Keratinocyte (primary cell): ENCODE measurements around the gene SYT1. TPM values are rescaled to one million over a fixed set of nuclear protein-coding genes. Genes with fewer than 3 reads are reported as not detected.

Experiments
- DNase-seq: peaks from one replicate; pipeline ENCODE4 v3.0.0-alpha.2; 2011; ENCODE audit warnings: low read depth, missing footprints, low spot score
- FAIRE-seq: peaks from 2 replicates; lab custom pipeline; 2011; peaks lifted over from hg19 to GRCh38; lab: Jason Lieb, UNC
- H2AFZ ChIP-seq: 2 replicates; pipeline ENCODE4 v1.6.0; 2012; ENCODE audit warnings: low read length, control low read depth, inconsistent platforms; ENCODE audit not compliant: control insufficient read depth
- H3K27ac ChIP-seq: 2 replicates; pipeline ENCODE4 v1.5.1; 2011; ENCODE audit warnings: low read length; ENCODE audit not compliant: control insufficient read depth, insufficient read depth
- H3K27me3 ChIP-seq: 3 replicates; pipeline ENCODE4 v1.6.0; 2011; ENCODE audit warnings: low read length; ENCODE audit not compliant: control insufficient read depth, insufficient read depth; ENCODE audit errors: extremely low read depth
- H3K36me3 ChIP-seq, 2 experiments: 2 replicates in 1 of 2; 3 replicates in 1 of 2; pipeline ENCODE4 v1.5.1; 2011; ENCODE audit warnings: low read length in 2 of 2, mild to moderate bottlenecking in 1 of 2; ENCODE audit not compliant: control insufficient read depth in 2 of 2, insufficient read depth in 2 of 2; ENCODE audit errors: extremely low read depth in 1 of 2
- H3K4me1 ChIP-seq: 3 replicates; pipeline ENCODE4 v1.5.1; 2011; ENCODE audit warnings: low read length; ENCODE audit not compliant: control insufficient read depth, insufficient read depth; ENCODE audit errors: extremely low read depth
- H3K4me2 ChIP-seq: 3 replicates; pipeline ENCODE4 v1.6.0; 2011; ENCODE audit warnings: low read depth, low read length; ENCODE audit not compliant: control insufficient read depth, insufficient read depth; ENCODE audit errors: extremely low read depth
- H3K4me3 ChIP-seq, 3 experiments: fragments of 200-600 bp in 1 of 3; sonication (generic) in 1 of 3; 2 replicates in 2 of 3; 3 replicates in 1 of 3; pipeline ENCODE4 v1.5.1; 2011 to 2016; ENCODE audit warnings: low read length in 3 of 3, mild to moderate bottlenecking in 3 of 3, control low read depth in 2 of 3, inconsistent platforms in 1 of 3, low read depth in 1 of 3, mixed read lengths in 1 of 3, mixed run types in 1 of 3, moderate library complexity in 1 of 3; ENCODE audit not compliant: control insufficient read depth in 2 of 3, insufficient read depth in 2 of 3; ENCODE audit errors: extremely low read depth in 1 of 3
- H3K79me2 ChIP-seq: 2 replicates; pipeline ENCODE4 v1.6.0; 2012; ENCODE audit warnings: low read length; ENCODE audit not compliant: control insufficient read depth, insufficient read depth
- H3K9ac ChIP-seq: 3 replicates; pipeline ENCODE4 v1.6.0; 2011; ENCODE audit warnings: low read length; ENCODE audit not compliant: control insufficient read depth, insufficient read depth; ENCODE audit errors: extremely low read depth
- H3K9me1 ChIP-seq: 3 replicates; pipeline ENCODE4 v1.6.0; 2011; ENCODE audit warnings: low read length; ENCODE audit not compliant: control insufficient read depth, insufficient read depth; ENCODE audit errors: extremely low read depth
- H3K9me3 ChIP-seq: 2 replicates; pipeline ENCODE4 v1.5.1; 2012; ENCODE audit warnings: low read depth, low read length; ENCODE audit not compliant: control insufficient read depth
- H4K20me1 ChIP-seq: 3 replicates; pipeline ENCODE4 v1.6.0; 2011; ENCODE audit warnings: low read length; ENCODE audit not compliant: control insufficient read depth, insufficient read depth; ENCODE audit errors: extremely low read depth
- EZH2 ChIP-seq: IDR thresholded peaks from one replicate; pipeline ENCODE4 v1.6.1; 2012; ENCODE audit warnings: inconsistent platforms, mild to moderate bottlenecking, low read length, moderate library complexity
- dilution Hi-C: fragments of 300-500 bp; cut with MboI; formaldehyde crosslinking; loops from one replicate; pipeline ENCODE4 v1.7.0; 2020; ENCODE audit warnings: low sequenced_read_pairs; ENCODE audit not compliant: extremely low pct_ligation_motif_present
- polyA plus RNA-seq, 5 experiments: library from polyadenylated mRNA; depleted of rRNA in 3 of 5; stranded (reverse) in 3 of 5; stranded (forward) in 1 of 5; unstranded in 1 of 5; fragments of >200 nt; gene quantifications; 1 replicate in 1 of 5; 2 replicates in 3 of 5; 3 replicates in 1 of 5; pipeline versions ENCODE4 v1.2.1 to v1.2.3, GENCODE V29; 2011 to 2012; ENCODE audit warnings: missing spikeins in 2 of 5, low read depth in 1 of 5, low replicate concordance in 1 of 5
- TF ChIP-seq, protein P1 (sequence below), 3 experiments: IDR thresholded peaks in 1 of 3; conservative IDR thresholded peaks in 1 of 3; optimal IDR thresholded peaks in 1 of 3; 2 replicates in 2 of 3; 3 replicates in 1 of 3; pipeline versions ENCODE3 to v1.5.1; 2011; ENCODE audit warnings: low read length in 3 of 3, mild to moderate bottlenecking in 3 of 3, moderate library complexity in 2 of 3, control low read depth in 1 of 3, inconsistent platforms in 1 of 3; ENCODE audit not compliant: insufficient read depth in 2 of 3; ENCODE audit errors: extremely low read depth in 1 of 3

Gene SYT1
- polyA plus RNA-seq, 1 donor (not counting 4 experiments of a cell fraction or from before 2014, with no cell fraction given) = 6.1 TPM

DNA sequence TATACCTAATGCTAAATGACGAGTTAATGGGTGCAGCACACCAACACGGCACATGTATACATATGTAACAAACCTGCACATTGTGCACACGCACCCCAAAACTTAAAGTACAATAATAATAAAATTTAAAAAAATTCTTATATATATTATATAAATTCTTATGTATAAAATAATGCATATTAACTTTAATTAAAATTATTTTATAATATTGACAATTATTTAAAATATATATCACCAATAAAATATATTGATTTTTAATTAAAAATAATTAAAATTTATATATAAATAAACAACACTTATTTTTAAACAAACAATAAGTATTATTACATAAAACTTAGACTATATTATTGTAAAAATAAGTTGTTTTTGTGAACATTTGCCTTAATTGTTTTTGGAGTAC lies 188.8 kb downstream of the SYT1 start:
- Histone ChIP-seq H3K4me1 (no peaks in the 10 kb centered on the region), H3K36me3 (no peaks in the 10 kb centered on the region), H3K27me3 (no peaks in the 10 kb centered on the region), H3K27ac (no peak overlapping the region), H3K4me3 (no peak overlapping the region), H3K9me3 (no peaks in the 10 kb centered on the region), H3K79me2 (no peaks in the 10 kb centered on the region), H2AFZ (no peak overlapping the region), H4K20me1 (no peaks in the 10 kb centered on the region), H3K9ac (no peak overlapping the region), H3K9me1 (no peaks in the 10 kb centered on the region), H3K4me2 (no peak overlapping the region)
- dilution Hi-C loops = no loop called here
- DNase-seq (no peak), FAIRE-seq (no peak)
- TF ChIP-seq EZH2 = no peak
- TF ChIP-seq, protein P1, sequence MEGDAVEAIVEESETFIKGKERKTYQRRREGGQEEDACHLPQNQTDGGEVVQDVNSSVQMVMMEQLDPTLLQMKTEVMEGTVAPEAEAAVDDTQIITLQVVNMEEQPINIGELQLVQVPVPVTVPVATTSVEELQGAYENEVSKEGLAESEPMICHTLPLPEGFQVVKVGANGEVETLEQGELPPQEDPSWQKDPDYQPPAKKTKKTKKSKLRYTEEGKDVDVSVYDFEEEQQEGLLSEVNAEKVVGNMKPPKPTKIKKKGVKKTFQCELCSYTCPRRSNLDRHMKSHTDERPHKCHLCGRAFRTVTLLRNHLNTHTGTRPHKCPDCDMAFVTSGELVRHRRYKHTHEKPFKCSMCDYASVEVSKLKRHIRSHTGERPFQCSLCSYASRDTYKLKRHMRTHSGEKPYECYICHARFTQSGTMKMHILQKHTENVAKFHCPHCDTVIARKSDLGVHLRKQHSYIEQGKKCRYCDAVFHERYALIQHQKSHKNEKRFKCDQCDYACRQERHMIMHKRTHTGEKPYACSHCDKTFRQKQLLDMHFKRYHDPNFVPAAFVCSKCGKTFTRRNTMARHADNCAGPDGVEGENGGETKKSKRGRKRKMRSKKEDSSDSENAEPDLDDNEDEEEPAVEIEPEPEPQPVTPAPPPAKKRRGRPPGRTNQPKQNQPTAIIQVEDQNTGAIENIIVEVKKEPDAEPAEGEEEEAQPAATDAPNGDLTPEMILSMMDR (optimal IDR thresholded peaks at IDR 0.05 in 1 of 3, IDR thresholded peaks at IDR 0.05 in 1 of 3, conservative IDR thresholded peaks at IDR 0.05 in 1 of 3; ENCODE audit: extremely low read depth in 1 of 3, insufficient read depth in 2 of 3, low read length in 3 of 3) = no peak

DNA sequence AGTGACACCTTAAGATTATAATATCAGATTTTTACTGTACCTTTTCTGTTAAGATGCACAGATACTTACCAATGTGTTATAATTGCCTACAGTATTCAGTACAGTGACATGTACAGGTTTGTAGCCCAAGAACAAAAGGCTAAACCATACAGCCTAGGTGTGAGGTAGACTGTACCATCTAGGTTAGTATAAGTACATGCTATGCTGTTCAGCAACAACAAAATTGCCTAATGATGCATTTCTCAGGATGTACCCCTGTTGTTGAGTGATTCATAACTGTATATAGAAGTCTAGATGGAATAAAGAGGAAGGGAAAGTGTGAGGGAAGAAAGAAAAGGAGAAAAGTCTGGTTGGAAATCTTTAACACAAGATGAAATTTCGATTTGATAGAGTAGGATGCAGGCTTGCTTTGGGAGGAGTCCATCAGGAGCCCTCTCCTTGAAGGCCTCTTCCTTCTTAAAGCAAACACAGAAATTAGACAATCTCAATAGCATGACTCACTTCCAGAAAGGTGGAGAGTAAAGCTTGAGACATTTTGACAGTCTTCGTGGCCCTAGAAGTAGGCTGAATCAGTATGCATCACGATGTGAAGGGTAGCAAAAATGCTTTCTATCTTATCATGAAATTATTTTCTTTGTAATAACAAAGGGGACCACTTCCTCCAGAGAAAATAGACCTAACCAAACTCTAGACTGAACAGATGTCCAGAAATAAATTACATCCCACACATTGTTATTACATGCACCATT lies 191.5 kb downstream of the SYT1 start:
- dilution Hi-C loops = no loop called here
- Histone ChIP-seq H3K79me2 (no peaks in the 10 kb centered on the region), H3K4me1 (no peaks in the 10 kb centered on the region), H3K4me3 (no peak overlapping the region), H3K36me3 (no peaks in the 10 kb centered on the region), H3K9me1 (no peaks in the 10 kb centered on the region), H3K9ac (no peak overlapping the region), H4K20me1 (no peaks in the 10 kb centered on the region), H3K4me2 (no peak overlapping the region), H2AFZ (no peak overlapping the region), H3K9me3 (no peaks in the 10 kb centered on the region), H3K27ac (no peak overlapping the region), H3K27me3 (no peaks in the 10 kb centered on the region)
- DNase-seq (no peak), FAIRE-seq (peak; percentile 60)
- no peak for TF ChIP-seq EZH2
- TF ChIP-seq, protein P1 (optimal IDR thresholded peaks at IDR 0.05 in 1 of 3, IDR thresholded peaks at IDR 0.05 in 1 of 3, conservative IDR thresholded peaks at IDR 0.05 in 1 of 3; ENCODE audit: extremely low read depth in 1 of 3, insufficient read depth in 2 of 3, low read length in 3 of 3) = no peak
